HCT116 (cell line): ENCODE measurements around the gene AMOTL1. TPM values are rescaled to one million over a fixed set of nuclear protein-coding genes. Genes with fewer than 3 reads are reported as not detected.

Source experiments
- ATAC-seq: fragments of 200-7000 bp; cut with Tn5 transposase; 2 replicates; pipeline ENCODE4 v1.9.1; 2020; ENCODE audit warnings: mild to moderate bottlenecking, moderate library complexity
- BruUV-seq: library from RNA; stranded (reverse); fragments of 400-500 nt; replicated peaks from 2 replicates; lab custom pipeline; 2021; lab: Mats Ljungman, UMichigan
- CTCF ChIA-PET: fragments of 300-600 bp; sonication (Branson Sonifier 250); formaldehyde crosslinking; loops from one replicate; lab custom pipeline; 2021; ENCODE audit warnings: antibody characterized with exemption; lab: Charles Lee
- POLR2A ChIA-PET: fragments of 300-600, 350-600 bp; sonication (Branson Sonifier 250); formaldehyde crosslinking; loops from one replicate; lab custom pipeline; 2021; ENCODE audit warnings: antibody characterized with exemption; lab: Charles Lee
- RAD21 ChIA-PET, 2 experiments: fragments of 300-600 bp; sonication (Branson Sonifier 250); formaldehyde crosslinking; loops; one replicate each; lab custom pipeline; 2023; ENCODE audit warnings: low total read pairs in 2 of 2; ENCODE audit not compliant: uncharacterized antibody in 2 of 2, unreplicated experiment in 2 of 2, low non-redundant PET in 1 of 2; lab: Charles Lee
- DNase-seq: peaks from one replicate; pipeline ENCODE4 v3.0.0-alpha.2; 2010; ENCODE audit warnings: low read depth, low spot score
- H2AFZ ChIP-seq: fragments of 200-600 bp; shearing (Covaris generic), sonication (generic); 2 replicates; pipeline ENCODE4 v1.6.1; 2017; ENCODE audit warnings: low read depth, mixed run types, mixed read lengths, antibody characterized with exemption, low read length; ENCODE audit not compliant: poor library complexity, severe bottlenecking
- H3K27ac ChIP-seq: 2 replicates; pipeline ENCODE4 v1.5.1; 2012; ENCODE audit warnings: low read depth, low read length
- H3K27me3 ChIP-seq: fragments of 200-600 bp; sonication (generic); 2 replicates; pipeline ENCODE4 v1.6.1; 2016; ENCODE audit warnings: mixed run types, low read length, mixed read lengths; ENCODE audit not compliant: insufficient read depth
- H3K36me3 ChIP-seq, 2 experiments: fragments of 200-500 bp in 1 of 2; fragments of 200-600 bp in 1 of 2; sonication (Bioruptor generic) in 1 of 2; sonication (generic) in 1 of 2; 2 replicates each; pipeline versions ENCODE4 v1.5.1 to v1.6.1; 2014 to 2016; ENCODE audit warnings: low read length in 2 of 2, inconsistent platforms in 1 of 2, mixed read lengths in 1 of 2, mixed run types in 1 of 2; ENCODE audit not compliant: insufficient read depth in 2 of 2, control insufficient read depth in 1 of 2
- H3K4me1 ChIP-seq, 2 experiments: fragments of 200-600 bp in 1 of 2; sonication (generic) in 1 of 2; 2 replicates each; pipeline versions ENCODE4 v1.5.1 to v1.6.1; 2012 to 2017; ENCODE audit warnings: low read length in 2 of 2, inconsistent platforms in 1 of 2, mild to moderate bottlenecking in 1 of 2, mixed read lengths in 1 of 2, mixed run types in 1 of 2, moderate library complexity in 1 of 2; ENCODE audit not compliant: insufficient read depth in 2 of 2, control insufficient read depth in 1 of 2
- H3K4me2 ChIP-seq: fragments of 200-600 bp; sonication (generic); 2 replicates; pipeline ENCODE4 v1.6.1; 2017; ENCODE audit warnings: mixed run types, low read length, mixed read lengths
- H3K4me3 ChIP-seq, 2 experiments: fragments of 200-600 bp in 1 of 2; sonication (generic) in 1 of 2; replicated peaks in 1 of 2; 2 replicates each; pipeline ENCODE4 v1.5.1; 2011 to 2016; ENCODE audit warnings: low read length in 2 of 2, control low read depth in 1 of 2, low read depth in 1 of 2, mild to moderate bottlenecking in 1 of 2, mixed read lengths in 1 of 2, mixed run types in 1 of 2
- H3K79me2 ChIP-seq: fragments of 200-600 bp; sonication (generic); 2 replicates; pipeline ENCODE4 v1.6.1; 2017; ENCODE audit warnings: mild to moderate bottlenecking, mixed run types, low read length, moderate library complexity, mixed read lengths; ENCODE audit not compliant: insufficient read depth
- H3K9ac ChIP-seq: fragments of 200-600 bp; sonication (generic); 2 replicates; pipeline ENCODE4 v1.6.1; 2016; ENCODE audit warnings: low read length, mixed read lengths
- H3K9me2 ChIP-seq: fragments of 200-600 bp; sonication (generic), shearing (Covaris generic); 2 replicates; pipeline ENCODE4 v1.6.1; 2017; ENCODE audit warnings: mixed run types, mild to moderate bottlenecking, moderate library complexity; ENCODE audit not compliant: insufficient read depth
- H3K9me3 ChIP-seq, 2 experiments: fragments of 200-500 bp in 1 of 2; fragments of 200-600 bp in 1 of 2; sonication (Bioruptor generic) in 1 of 2; sonication (generic) in 1 of 2; 2 replicates each; pipeline ENCODE4 v1.6.1; 2014 to 2017; ENCODE audit warnings: low read length in 2 of 2, mixed read lengths in 2 of 2, inconsistent platforms in 1 of 2, low read depth in 1 of 2, mild to moderate bottlenecking in 1 of 2, mixed run types in 1 of 2, moderate library complexity in 1 of 2; ENCODE audit not compliant: control insufficient read depth in 1 of 2, insufficient read depth in 1 of 2
- H4K20me1 ChIP-seq: fragments of 200-600 bp; sonication (generic), shearing (Covaris generic); 2 replicates; pipeline ENCODE4 v1.6.1; 2017; ENCODE audit warnings: mixed run types, mild to moderate bottlenecking, moderate library complexity; ENCODE audit not compliant: insufficient read depth
- CBX3 ChIP-seq: IDR thresholded peaks from 2 replicates; pipeline ENCODE4 v1.6.1; 2012; ENCODE audit warnings: low read depth
- CEBPB ChIP-seq: IDR thresholded peaks from 2 replicates; pipeline ENCODE4 v1.6.1; 2012; ENCODE audit warnings: low read depth
- EGR1 ChIP-seq: IDR thresholded peaks from 2 replicates; pipeline ENCODE4 v1.6.1; 2012; ENCODE audit warnings: low read depth
- ELF1 ChIP-seq: IDR thresholded peaks from 2 replicates; pipeline ENCODE4 v1.6.1; 2012; ENCODE audit warnings: low read depth, borderline replicate concordance
- EZH2 ChIP-seq: fragments of 200-600 bp; sonication (generic); IDR thresholded peaks from 2 replicates; pipeline ENCODE4 v1.6.1; 2017; ENCODE audit warnings: antibody characterized with exemption, mixed run types
- EZH2phosphoT487 ChIP-seq: fragments of 200-600 bp; IDR thresholded peaks from 2 replicates; pipeline ENCODE4 v1.6.1; 2018; ENCODE audit warnings: antibody characterized with exemption, borderline replicate concordance
- FOSL1 ChIP-seq: IDR thresholded peaks from 2 replicates; pipeline ENCODE4 v1.6.1; 2012; ENCODE audit warnings: low read depth
- JUND ChIP-seq: IDR thresholded peaks from 2 replicates; pipeline ENCODE4 v1.6.1; 2012
- POLR2A ChIP-seq: IDR thresholded peaks from 2 replicates; pipeline ENCODE4 v1.7.0; 2011; ENCODE audit warnings: borderline replicate concordance; ENCODE audit not compliant: insufficient read depth, insufficient read length; ENCODE audit errors: extremely low read depth
- POLR2AphosphoS5 ChIP-seq: IDR thresholded peaks from 2 replicates; pipeline ENCODE4 v1.6.1; 2011; ENCODE audit warnings: mild to moderate bottlenecking, low read depth, low read length, moderate library complexity
- RAD21 ChIP-seq: IDR thresholded peaks from 2 replicates; pipeline ENCODE4 v1.6.1; 2012; ENCODE audit warnings: low read depth, mild to moderate bottlenecking
- REST ChIP-seq: IDR thresholded peaks from 2 replicates; pipeline ENCODE4 v1.6.1; 2012; ENCODE audit warnings: low read depth
- SP1 ChIP-seq: IDR thresholded peaks from 2 replicates; pipeline ENCODE4 v1.6.1; 2012; ENCODE audit warnings: low read depth
- SRF ChIP-seq: IDR thresholded peaks from 2 replicates; pipeline ENCODE4 v1.6.1; 2012; ENCODE audit warnings: low read depth
- YY1 ChIP-seq: IDR thresholded peaks from 2 replicates; pipeline ENCODE4 v1.6.1; 2011; ENCODE audit warnings: low read length, low read depth, moderate library complexity, mild to moderate bottlenecking; ENCODE audit not compliant: insufficient replicate concordance; ENCODE audit errors: extremely low read depth
- ZNF274 ChIP-seq: fragments of 200-500 bp; sonication (Bioruptor generic); IDR thresholded peaks from 2 replicates; pipeline ENCODE4 v1.6.1; 2014; ENCODE audit warnings: mild to moderate bottlenecking, low read depth, low read length, inconsistent platforms
- intact Hi-C: fragments of 100-400 bp; cut with micrococcal nuclease; formaldehyde crosslinking; loops from 2 replicates; pipeline ENCODE4 v1.10.0; 2022
- total RNA-seq: library from RNA; stranded (reverse); gene quantifications from one replicate; pipeline ENCODE4 v1.2.1, GENCODE V29; 2021; ENCODE audit not compliant: unreplicated experiment
- TF ChIP-seq, protein P1 (sequence below): IDR thresholded peaks from 2 replicates; pipeline ENCODE4 v1.6.1; 2011; ENCODE audit warnings: mild to moderate bottlenecking, low read length, moderate library complexity; ENCODE audit not compliant: insufficient replicate concordance; ENCODE audit errors: extremely low read depth
- TF ChIP-seq, protein P2 (sequence below), 3 experiments: fragments of 200-600 bp in 1 of 3; sonication (generic) in 1 of 3; IDR thresholded peaks in 2 of 3; conservative IDR thresholded peaks in 1 of 3; 2 replicates each; pipeline ENCODE4 v1.5.1; 2012 to 2017; ENCODE audit warnings: low read depth in 2 of 3, low read length in 2 of 3, antibody characterized with exemption in 1 of 3, borderline replicate concordance in 1 of 3, control low read depth in 1 of 3, mild to moderate bottlenecking in 1 of 3, mixed read lengths in 1 of 3, mixed run types in 1 of 3, moderate library complexity in 1 of 3; ENCODE audit not compliant: insufficient read depth in 1 of 3
- TF ChIP-seq, protein P3 (sequence below): IDR thresholded peaks from 2 replicates; pipeline ENCODE4 v1.6.1; 2012
- TF ChIP-seq, protein P4 (sequence below): IDR thresholded peaks from 2 replicates; pipeline ENCODE4 v1.6.1; 2012

AMOTL1 gene
- total RNA-seq, 1 experiment from 2014 or later: 27.6 TPM

- Histone ChIP-seq H3K79me2 (no peaks in the 10 kb centered on the region), H4K20me1 (no peaks in the 10 kb centered on the region), H3K4me1 (no peaks in the 10 kb centered on the region), H3K9ac (no peak overlapping the region), H3K9me3 (peaks cover under 1 to 3% of the 10 kb centered on the region in 2 experiments; a peak in 2 of 4 replicates), H3K9me2 (no peaks in the 10 kb centered on the region), H2AFZ (no peak overlapping the region), H3K27me3 (no peaks in the 10 kb centered on the region), H3K27ac (no peak overlapping the region), H3K4me3 (no peak overlapping the region), H3K36me3 (0 out of 4 replicates have a peak, but pooled peaks cover 0 to 2% of the 10 kb centered on the region in 2 experiments), H3K4me2 (no peak overlapping the region)
- TF ChIP-seq RAD21: no peak
- TF ChIP-seq, protein P1, sequence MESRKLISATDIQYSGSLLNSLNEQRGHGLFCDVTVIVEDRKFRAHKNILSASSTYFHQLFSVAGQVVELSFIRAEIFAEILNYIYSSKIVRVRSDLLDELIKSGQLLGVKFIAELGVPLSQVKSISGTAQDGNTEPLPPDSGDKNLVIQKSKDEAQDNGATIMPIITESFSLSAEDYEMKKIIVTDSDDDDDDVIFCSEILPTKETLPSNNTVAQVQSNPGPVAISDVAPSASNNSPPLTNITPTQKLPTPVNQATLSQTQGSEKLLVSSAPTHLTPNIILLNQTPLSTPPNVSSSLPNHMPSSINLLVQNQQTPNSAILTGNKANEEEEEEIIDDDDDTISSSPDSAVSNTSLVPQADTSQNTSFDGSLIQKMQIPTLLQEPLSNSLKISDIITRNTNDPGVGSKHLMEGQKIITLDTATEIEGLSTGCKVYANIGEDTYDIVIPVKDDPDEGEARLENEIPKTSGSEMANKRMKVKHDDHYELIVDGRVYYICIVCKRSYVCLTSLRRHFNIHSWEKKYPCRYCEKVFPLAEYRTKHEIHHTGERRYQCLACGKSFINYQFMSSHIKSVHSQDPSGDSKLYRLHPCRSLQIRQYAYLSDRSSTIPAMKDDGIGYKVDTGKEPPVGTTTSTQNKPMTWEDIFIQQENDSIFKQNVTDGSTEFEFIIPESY: no peak
- no peak for TF ChIP-seq EZH2
- TF ChIP-seq SRF: no peak
- no peak for TF ChIP-seq POLR2AphosphoS5
- no peak for TF ChIP-seq ELF1
- no peak for TF ChIP-seq EGR1
- no peak for TF ChIP-seq CBX3
- no peak for TF ChIP-seq EZH2phosphoT487
- no peak for TF ChIP-seq POLR2A
- TF ChIP-seq, protein P2, sequence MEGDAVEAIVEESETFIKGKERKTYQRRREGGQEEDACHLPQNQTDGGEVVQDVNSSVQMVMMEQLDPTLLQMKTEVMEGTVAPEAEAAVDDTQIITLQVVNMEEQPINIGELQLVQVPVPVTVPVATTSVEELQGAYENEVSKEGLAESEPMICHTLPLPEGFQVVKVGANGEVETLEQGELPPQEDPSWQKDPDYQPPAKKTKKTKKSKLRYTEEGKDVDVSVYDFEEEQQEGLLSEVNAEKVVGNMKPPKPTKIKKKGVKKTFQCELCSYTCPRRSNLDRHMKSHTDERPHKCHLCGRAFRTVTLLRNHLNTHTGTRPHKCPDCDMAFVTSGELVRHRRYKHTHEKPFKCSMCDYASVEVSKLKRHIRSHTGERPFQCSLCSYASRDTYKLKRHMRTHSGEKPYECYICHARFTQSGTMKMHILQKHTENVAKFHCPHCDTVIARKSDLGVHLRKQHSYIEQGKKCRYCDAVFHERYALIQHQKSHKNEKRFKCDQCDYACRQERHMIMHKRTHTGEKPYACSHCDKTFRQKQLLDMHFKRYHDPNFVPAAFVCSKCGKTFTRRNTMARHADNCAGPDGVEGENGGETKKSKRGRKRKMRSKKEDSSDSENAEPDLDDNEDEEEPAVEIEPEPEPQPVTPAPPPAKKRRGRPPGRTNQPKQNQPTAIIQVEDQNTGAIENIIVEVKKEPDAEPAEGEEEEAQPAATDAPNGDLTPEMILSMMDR (IDR thresholded peaks at IDR 0.05 in 2 of 3, conservative IDR thresholded peaks at IDR 0.05 in 1 of 3; ENCODE audit: borderline replicate concordance in 1 of 3, insufficient read depth in 1 of 3, low read depth in 2 of 3, low read length in 2 of 3): no peak
- no peak for TF ChIP-seq CEBPB
- TF ChIP-seq REST: no peak
- TF ChIP-seq SP1: no peak
- TF ChIP-seq, protein P3, sequence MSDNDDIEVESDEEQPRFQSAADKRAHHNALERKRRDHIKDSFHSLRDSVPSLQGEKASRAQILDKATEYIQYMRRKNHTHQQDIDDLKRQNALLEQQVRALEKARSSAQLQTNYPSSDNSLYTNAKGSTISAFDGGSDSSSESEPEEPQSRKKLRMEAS: no peak
- TF ChIP-seq, protein P4, sequence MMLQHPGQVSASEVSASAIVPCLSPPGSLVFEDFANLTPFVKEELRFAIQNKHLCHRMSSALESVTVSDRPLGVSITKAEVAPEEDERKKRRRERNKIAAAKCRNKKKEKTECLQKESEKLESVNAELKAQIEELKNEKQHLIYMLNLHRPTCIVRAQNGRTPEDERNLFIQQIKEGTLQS: no peak
- TF ChIP-seq FOSL1: no peak
- TF ChIP-seq YY1: no peak
- TF ChIP-seq ZNF274: no peak
- no peak for TF ChIP-seq JUND
- ChIA-PET POLR2A (no interaction called here), RAD21 (no interaction called here), CTCF (no interaction called here)
- ATAC-seq: no peak
- no TSS peak for BruUV-seq
- intact Hi-C loops: no loop called here
- no peak for DNase-seq
Measured at GRCh38 chr11:94821439-94821838, 53.3 kb downstream of the AMOTL1 start.
